NCI-H2227 (cell line): Measurements from ENCODE around the gene SMO.

Source experiments
- DNase-seq: peaks from one replicate; lab custom pipeline; 2025; ENCODE audit not compliant: unreplicated experiment; lab: John Stamatoyannopoulos, UW

SMO gene

GRCh38 chr7:129188372-129188891 lies at the start of gene SMO:
Gene SMO (plus strand): TSS chr7:129188633. CDS start chr7:129189152, 519 bp downstream.
- DNase-seq, result peak; percentile 85

GRCh38 chr7:129143724-129144094 lies 44.7 kb upstream of the SMO start:
- DNase-seq, result no peak

- peak; percentile 91 for DNase-seq
Measured at GRCh38 chr7:129144095-129144833, 44.2 kb upstream of the SMO start, which contains the start of gene TSPAN33. Gene TSPAN33 (plus strand): TSS chr7:129144707. CDS start chr7:129144981, 274 bp downstream.

- no peak for DNase-seq
Measured at GRCh38 chr7:129144834-129145668, 43.4 kb upstream of the SMO start.

GRCh38 chr7:129146237-129146979 lies 42.0 kb upstream of the SMO start:
- no peak for DNase-seq

GRCh38 chr7:129147731-129148130 lies 40.7 kb upstream of the SMO start:
- no peak for DNase-seq

GRCh38 chr7:129149511-129149910 lies 38.9 kb upstream of the SMO start:
- no peak for DNase-seq

GRCh38 chr7:129150199-129150996 lies 38.0 kb upstream of the SMO start:
- peak; percentile 19 for DNase-seq

GRCh38 chr7:129157651-129158050 lies 30.8 kb upstream of the SMO start:
- no peak for DNase-seq

- DNase-seq, result no peak
Measured at GRCh38 chr7:129159539-129159938, 28.9 kb upstream of the SMO start.

GRCh38 chr7:129160161-129160905 lies 28.1 kb upstream of the SMO start:
- DNase-seq, result peak; percentile 91

- DNase-seq, result no peak
Measured at GRCh38 chr7:129161524-129162225, 26.8 kb upstream of the SMO start.

GRCh38 chr7:129162732-129163131 lies 25.7 kb upstream of the SMO start:
- no peak for DNase-seq

- peak; percentile 74 for DNase-seq
Measured at GRCh38 chr7:129163875-129164544, 24.4 kb upstream of the SMO start.

- no peak for DNase-seq
Measured at GRCh38 chr7:129166745-129167144, 21.7 kb upstream of the SMO start.

GRCh38 chr7:129167817-129168216 lies 20.6 kb upstream of the SMO start:
- DNase-seq, result no peak

GRCh38 chr7:129168231-129169021 lies 20.0 kb upstream of the SMO start:
- DNase-seq, result no peak

GRCh38 chr7:129169171-129169671 lies 19.2 kb upstream of the SMO start:
- DNase-seq, result no peak
